Activated T-cell treated with anti-CD3 and anti-CD28 coated beads for 1 hour (primary cell): ENCODE results near the gene TMEM179.

Experiments
- DNase-seq: peaks from one replicate; pipeline ENCODE4 v3.0.0-alpha.2; 2020; ENCODE audit warnings: low read depth

Gene TMEM179

GRCh38 chr14:104544362-104544961, 60.1 kb downstream of the TMEM179 start:
- DNase-seq, result no peak

- no peak for DNase-seq
Observed at GRCh38 chr14:104542871-104543830, 61.4 kb downstream of the TMEM179 start.

GRCh38 chr14:104541905-104542465, 62.6 kb downstream of the TMEM179 start:
- no peak for DNase-seq
